GM18868 (cell line): ENCODE measurements around the gene CADM1.

Source experiments
- ATAC-seq: cut with Tn5 transposase; IDR thresholded peaks from one replicate; pipeline ENCODE4 v1.9.1; 2021; ENCODE audit warnings: mild to moderate bottlenecking, moderate library complexity; ENCODE audit not compliant: unreplicated experiment

Gene CADM1

GRCh38 chr11:115324581-115325432 is 179.4 kb downstream of the CADM1 start:
- peak; percentile 61 for ATAC-seq

- no peak for ATAC-seq
Observed at GRCh38 chr11:115322553-115323203, 181.5 kb downstream of the CADM1 start.

GRCh38 chr11:115321605-115322289 is 182.5 kb downstream of the CADM1 start:
- ATAC-seq: no peak

- ATAC-seq: no peak
Observed at GRCh38 chr11:115317277-115318185, 186.7 kb downstream of the CADM1 start.

- no peak for ATAC-seq
Observed at GRCh38 chr11:115316696-115317095, 187.5 kb downstream of the CADM1 start.

GRCh38 chr11:115314330-115314920 is 189.8 kb downstream of the CADM1 start:
- ATAC-seq: no peak

GRCh38 chr11:115313224-115313838 is 190.9 kb downstream of the CADM1 start:
- ATAC-seq: no peak

GRCh38 chr11:115311949-115312348 is 192.3 kb downstream of the CADM1 start:
- no peak for ATAC-seq

- ATAC-seq: no peak
Observed at GRCh38 chr11:115306689-115307088, 197.5 kb downstream of the CADM1 start.

- no peak for ATAC-seq
Observed at GRCh38 chr11:115304774-115305472, 199.3 kb downstream of the CADM1 start.

- ATAC-seq: no peak
Observed at GRCh38 chr11:115303929-115304531, 200.2 kb downstream of the CADM1 start.

- ATAC-seq: no peak
Observed at GRCh38 chr11:115302946-115303703, 201.1 kb downstream of the CADM1 start.

- ATAC-seq: no peak
Observed at GRCh38 chr11:115300660-115301428, 203.4 kb downstream of the CADM1 start.

- no peak for ATAC-seq
Observed at GRCh38 chr11:115298300-115299012, 205.8 kb downstream of the CADM1 start.

- no peak for ATAC-seq
Observed at GRCh38 chr11:115297330-115297729, 206.9 kb downstream of the CADM1 start.

- no peak for ATAC-seq
Observed at GRCh38 chr11:115291325-115291724, 212.9 kb downstream of the CADM1 start.

- ATAC-seq: no peak
Observed at GRCh38 chr11:115290893-115291292, 213.3 kb downstream of the CADM1 start.
